ENCODE data around the gene SUSD1. TPM values are rescaled to one million over a fixed set of nuclear protein-coding genes. Genes with fewer than 3 reads are reported as not detected.
A peak's percentile ranks its signal among the peaks of the same experiment; 100 is the strongest.

The SUSD1 gene
- total RNA-seq, 1 experiment from 2014 or later, result 8.1 TPM

- peaks cover 6 to 13% of the 10 kb centered on the region in 2 experiments for H3K4me1 Mint-ChIP-seq
- no peaks in the 10 kb centered on the region for H3K9me3 Mint-ChIP-seq
- Histone ChIP-seq H3K27me3 (ENCODE audit: insufficient read depth, low read length) (no peaks in the 10 kb centered on the region), H3K4ac (ENCODE audit: low read depth, low read length) (no peak overlapping the region), H2BK12ac (ENCODE audit: insufficient read length, low read depth, low read length) (no peak overlapping the region), H3K9ac (ENCODE audit: extremely low read depth, insufficient read length, low read length) (no peak overlapping the region), H2AFZ (ENCODE audit: low read length) (no peak overlapping the region), H3K18ac (ENCODE audit: insufficient read length, low read depth, low read length) (no peak overlapping the region), H4K5ac (ENCODE audit: insufficient read length, low read depth, low read length) (no peak overlapping the region), H2AK5ac (ENCODE audit: insufficient read length, low read length) (no peak overlapping the region), H3K27ac (ENCODE audit: insufficient read length, low read depth, low read length) (no peak overlapping the region), H4K91ac (ENCODE audit: insufficient read length, low read depth, low read length) (no peak overlapping the region), H3K4me1 (ENCODE audit: insufficient read depth, low read length) (no peaks in the 10 kb centered on the region), H3K14ac (ENCODE audit: insufficient read depth, low read length) (no peak overlapping the region), H3K79me1 (ENCODE audit: insufficient read depth, low read depth, low read length, poor library complexity, severe bottlenecking) (no peaks in the 10 kb centered on the region), H4K20me1 (ENCODE audit: control insufficient read depth, insufficient read depth, insufficient read length) (no peaks in the 10 kb centered on the region), H3K23ac (ENCODE audit: insufficient read length, low read depth, low read length) (no peak overlapping the region), H3K4me2 (ENCODE audit: insufficient read depth, insufficient read length, low read length) (no peak overlapping the region), H2BK20ac (ENCODE audit: low read depth, low read length, poor library complexity, severe bottlenecking) (no peak overlapping the region), H2BK120ac (ENCODE audit: low read depth, low read length, poor library complexity, severe bottlenecking) (no peak overlapping the region), H3T11ph (ENCODE audit: low read length) (no peak overlapping the region), H2BK5ac (ENCODE audit: insufficient read length, low read length) (no peak overlapping the region), H4K8ac (replicated peaks; ENCODE audit: insufficient read length, low read depth, low read length) (no peak overlapping the region), H3K56ac (ENCODE audit: insufficient read length, low read depth, low read length) (no peak overlapping the region), H3K9me3 (ENCODE audit: control insufficient read depth, low read depth, low read length) (no peaks in the 10 kb centered on the region), H3K23me2 (ENCODE audit: insufficient read length, low read depth, low read length, poor library complexity, severe bottlenecking) (no peaks in the 10 kb centered on the region), H2BK15ac (ENCODE audit: low read depth, low read length) (no peak overlapping the region), H3K79me2 (ENCODE audit: insufficient read depth, low read length) (no peaks in the 10 kb centered on the region)
- no CpG with 5 or more reads among the region's 11 CpGs for WGBS (ENCODE audit: extremely low coverage, insufficient read length, low lambda C conversion rate)
- no peak for TF ChIP-seq CTCF (conservative IDR thresholded peaks at IDR 0.05)
- no peak for DNase-seq
- no peaks in the 10 kb centered on the region for H3K36me3 Mint-ChIP-seq (ENCODE audit: insufficient read depth in 1 of 3, low read depth in 3 of 3)
- H3K27me3 Mint-ChIP-seq (ENCODE audit: low read depth), result no peaks in the 10 kb centered on the region
- H3K27ac Mint-ChIP-seq, result peak overlapping the region in 1 of 3 experiments; percentile 70; a peak in 1 of 7 replicates
- H3K4me3 Mint-ChIP-seq, result no peak overlapping the region
These were observed 172.1 kb downstream of the SUSD1 start for GRCh38 chr9:112002847-112003457.
